Activated T-cell treated with anti-CD3 and anti-CD28 coated beads, Interleukin-2, amount 50 U/mL, for 1 hour (primary cell): ENCODE results near the gene HP.
"Not testable (repeated sequence)": the region's sequence is repeated elsewhere in the genome, so short reads cannot be mapped to it uniquely, and the experiment has no call there.

Source experiments
- DNase-seq: peaks from one replicate; pipeline ENCODE4 v3.0.0-alpha.2; 2020

The HP gene

DNA sequence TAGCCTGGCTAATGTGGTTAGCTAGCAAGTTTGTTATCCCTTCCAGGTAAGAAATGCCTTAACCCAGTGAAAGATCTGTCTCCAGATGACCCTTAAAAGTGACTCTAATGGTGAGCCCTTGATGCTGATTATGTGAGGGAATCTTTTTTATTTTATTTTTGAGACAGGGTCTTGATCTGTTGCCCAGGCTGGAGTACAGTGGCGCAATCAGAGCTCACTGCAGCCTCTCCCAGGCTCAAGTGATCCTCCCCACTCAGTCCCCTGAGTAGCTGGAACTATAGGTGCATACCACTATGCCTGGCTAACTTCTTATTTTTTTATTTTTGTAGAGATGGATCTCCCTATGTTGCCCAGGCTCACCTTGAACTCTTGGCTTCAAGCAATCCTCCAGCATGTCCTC is 10.8 kb upstream of the HP start:
- DNase-seq = no peak

DNA sequence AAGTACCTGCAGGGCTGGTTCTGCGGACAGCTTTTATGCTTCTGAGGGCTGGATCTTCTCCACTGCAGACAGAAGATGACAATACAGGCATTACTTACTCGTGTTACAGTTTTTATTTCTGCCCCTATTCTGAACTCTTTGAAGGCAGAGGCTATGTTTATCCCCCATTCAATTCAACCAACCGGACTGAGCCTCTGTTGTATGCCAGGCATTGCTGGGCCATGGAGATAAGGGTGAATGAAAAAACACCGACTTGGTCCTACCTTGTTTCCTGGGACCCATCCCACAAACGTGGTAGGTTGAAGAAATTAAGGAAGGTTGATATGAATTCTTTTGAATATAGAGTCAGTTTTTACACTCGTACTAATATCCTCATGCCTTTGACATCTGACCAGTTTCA is 10.0 kb upstream of the HP start:
- DNase-seq = no peak

DNA sequence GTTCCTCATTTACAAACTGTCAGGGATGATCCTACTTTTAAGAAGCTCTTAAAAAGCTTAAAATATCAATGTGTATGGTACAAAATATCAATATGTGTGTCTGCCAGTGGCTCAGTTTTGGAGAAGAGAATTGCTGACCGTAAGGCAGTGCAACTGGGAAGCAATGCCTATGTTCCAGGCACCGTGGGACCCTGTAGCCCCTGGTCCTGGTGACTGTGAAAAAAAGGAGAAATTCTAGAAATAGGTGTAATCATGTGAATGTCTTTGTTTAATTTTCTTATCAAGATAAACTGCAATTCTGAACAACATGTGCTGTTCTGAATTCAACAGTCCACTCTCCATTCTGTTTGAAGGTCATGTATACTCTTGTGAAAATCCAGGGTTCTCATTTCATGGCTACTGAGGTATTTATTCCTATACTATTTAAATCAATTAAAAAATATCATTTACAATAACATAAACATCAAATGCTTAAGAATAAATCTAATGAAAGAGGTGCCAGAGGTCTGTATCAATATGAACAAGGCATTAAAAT is 9.4 kb upstream of the HP start:
- DNase-seq = no peak

DNA sequence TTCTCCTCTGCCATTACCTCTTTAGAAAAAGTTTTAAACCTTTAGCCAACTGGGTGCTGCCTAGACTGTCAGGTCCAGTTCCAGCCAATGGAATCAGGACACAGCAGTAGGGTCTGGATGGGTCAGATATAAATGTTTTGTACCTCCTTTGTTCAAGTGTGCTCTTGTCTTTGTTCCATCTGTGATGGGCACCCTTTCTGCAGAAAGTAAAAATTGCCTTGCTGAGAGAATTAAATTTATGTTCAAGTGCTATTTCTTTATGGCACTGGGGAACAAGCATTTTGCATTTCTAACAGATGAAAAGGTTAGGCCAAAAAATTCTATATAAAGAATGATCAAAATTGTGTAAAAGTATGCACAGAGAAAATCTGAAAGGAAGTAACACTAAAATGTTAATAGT is 5.2 kb upstream of the HP start:
- no peak for DNase-seq

DNA sequence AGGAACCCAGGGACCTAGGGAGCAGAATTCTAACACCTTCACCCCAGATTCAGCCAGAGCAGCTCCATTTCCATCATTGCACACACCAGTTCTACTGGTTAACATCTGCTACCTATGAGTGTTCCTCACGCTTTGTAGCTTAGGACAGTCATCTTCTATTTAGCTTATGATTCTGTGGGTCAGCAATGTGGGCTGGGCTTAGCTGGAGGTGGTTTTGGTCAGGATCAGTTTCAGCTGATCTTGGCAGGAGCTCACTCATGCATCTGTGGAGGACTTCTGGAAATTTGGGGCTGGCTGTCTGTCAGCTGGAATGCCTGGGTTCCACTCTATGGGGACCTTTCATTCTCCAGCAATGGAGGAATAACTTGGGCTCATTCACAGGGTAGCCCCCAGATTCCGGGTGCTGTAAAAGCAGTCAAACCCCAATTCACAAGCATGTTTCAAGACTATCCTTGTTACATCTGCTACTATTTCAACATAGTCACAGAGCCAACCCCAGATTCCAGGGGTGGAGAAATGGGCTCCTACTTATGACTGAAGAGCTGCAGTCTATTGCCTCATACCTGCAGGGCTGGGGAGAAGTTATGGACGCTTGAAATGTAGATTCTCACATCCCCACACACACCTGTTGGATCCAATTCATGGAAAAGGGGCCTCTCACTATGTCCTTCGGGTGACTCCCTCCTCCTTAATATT is 3.4 kb upstream of the HP start:
- no peak for DNase-seq

DNA sequence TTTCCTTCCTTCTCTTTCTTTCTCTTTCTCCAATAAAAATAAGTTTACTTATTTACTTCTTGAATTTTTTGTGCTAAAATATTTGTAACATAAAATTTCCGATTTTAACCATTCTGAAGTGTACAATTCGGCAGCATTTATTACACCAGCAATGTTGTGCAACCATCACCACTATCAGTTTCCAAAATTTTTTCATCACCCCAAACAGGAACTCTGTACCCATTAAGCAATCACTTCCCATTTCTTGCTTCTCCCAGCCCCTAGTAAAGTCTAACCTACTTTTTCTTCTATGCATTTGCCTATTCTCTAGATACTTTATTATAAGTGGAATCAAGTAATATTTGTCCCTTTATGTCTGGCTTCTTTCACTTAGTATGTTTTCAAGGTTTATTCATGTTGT is 2.5 kb upstream of the HP start:
- DNase-seq = no peak

DNA sequence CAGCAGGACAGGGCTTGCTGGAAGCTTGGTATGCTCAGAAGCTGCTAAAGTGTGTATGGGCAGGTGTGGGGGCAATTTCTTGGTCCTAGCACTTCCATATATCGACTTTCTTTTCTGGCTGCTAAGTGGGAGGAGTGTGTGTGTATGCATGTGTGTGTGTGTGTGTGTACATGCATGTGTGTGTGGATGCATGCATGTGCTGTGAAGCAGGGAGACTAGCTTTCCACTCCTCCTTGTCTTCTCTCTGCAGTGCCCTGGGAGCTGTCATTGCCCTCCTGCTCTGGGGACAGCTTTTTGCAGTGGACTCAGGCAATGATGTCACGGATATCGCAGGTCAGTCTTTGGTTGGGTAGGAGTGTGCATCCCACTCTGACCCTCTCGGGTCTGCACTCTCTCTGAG is 1.6 kb downstream of the HP start:
- DNase-seq = no peak

DNA sequence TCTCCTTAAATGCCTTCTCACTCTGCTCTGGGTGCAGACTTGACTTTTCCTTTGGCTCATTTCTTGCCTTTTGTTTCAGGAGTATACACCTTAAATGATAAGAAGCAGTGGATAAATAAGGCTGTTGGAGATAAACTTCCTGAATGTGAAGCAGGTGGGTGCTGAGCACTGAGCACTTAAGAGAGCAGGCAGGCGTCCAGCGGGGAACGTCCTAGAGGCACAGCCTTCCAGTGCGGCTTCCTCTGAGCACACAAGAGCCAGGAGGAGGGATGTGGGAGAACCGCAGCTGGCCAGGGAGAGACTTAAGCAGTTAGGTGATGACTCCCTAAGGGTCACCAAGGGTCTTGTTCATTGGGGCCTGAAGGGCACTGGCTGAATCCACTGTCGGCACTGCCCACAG is 3.0 kb downstream of the HP start:
- not testable (repeated sequence) for DNase-seq

DNA sequence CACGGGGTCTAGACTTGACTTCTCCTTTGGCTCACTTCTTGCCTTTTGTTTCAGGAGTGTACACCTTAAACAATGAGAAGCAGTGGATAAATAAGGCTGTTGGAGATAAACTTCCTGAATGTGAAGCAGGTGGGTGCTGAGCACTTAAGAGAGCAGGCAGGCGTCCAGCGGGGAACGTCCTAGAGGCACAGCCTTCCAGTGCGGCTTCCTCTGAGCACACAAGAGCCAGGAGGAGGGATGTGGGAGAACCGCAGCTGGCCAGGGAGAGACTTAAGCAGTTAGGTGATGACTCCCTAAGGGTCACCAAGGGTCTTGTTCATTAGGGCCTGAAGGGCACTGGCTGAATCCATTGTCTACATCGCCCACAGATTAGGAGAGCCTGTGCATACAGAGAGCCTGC is 4.8 kb downstream of the HP start:
- not testable (repeated sequence) for DNase-seq

DNA sequence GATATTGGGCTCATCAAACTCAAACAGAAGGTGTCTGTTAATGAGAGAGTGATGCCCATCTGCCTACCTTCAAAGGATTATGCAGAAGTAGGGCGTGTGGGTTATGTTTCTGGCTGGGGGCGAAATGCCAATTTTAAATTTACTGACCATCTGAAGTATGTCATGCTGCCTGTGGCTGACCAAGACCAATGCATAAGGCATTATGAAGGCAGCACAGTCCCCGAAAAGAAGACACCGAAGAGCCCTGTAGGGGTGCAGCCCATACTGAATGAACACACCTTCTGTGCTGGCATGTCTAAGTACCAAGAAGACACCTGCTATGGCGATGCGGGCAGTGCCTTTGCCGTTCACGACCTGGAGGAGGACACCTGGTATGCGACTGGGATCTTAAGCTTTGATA is 6.1 kb downstream of the HP start:
- DNase-seq = no peak

DNA sequence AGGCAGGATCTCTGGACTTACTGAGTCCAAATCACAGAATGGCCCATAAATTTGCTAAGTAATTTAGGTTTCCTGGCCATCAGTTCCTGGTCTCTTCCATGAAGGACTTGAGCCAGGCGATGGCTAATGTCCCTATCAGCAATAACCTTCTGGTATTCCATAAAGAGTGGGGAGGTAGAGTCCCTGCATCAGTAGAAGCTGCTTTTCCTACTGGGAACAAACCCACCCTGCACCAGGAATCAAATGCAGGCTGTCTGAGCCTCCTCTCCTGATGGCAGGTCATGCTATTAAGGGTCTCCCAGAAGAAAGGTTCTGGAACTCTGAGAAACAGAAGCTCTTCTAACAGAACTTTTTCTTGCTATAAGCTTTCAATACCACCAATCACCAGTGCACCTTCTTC is 7.3 kb downstream of the HP start:
- DNase-seq = no peak

DNA sequence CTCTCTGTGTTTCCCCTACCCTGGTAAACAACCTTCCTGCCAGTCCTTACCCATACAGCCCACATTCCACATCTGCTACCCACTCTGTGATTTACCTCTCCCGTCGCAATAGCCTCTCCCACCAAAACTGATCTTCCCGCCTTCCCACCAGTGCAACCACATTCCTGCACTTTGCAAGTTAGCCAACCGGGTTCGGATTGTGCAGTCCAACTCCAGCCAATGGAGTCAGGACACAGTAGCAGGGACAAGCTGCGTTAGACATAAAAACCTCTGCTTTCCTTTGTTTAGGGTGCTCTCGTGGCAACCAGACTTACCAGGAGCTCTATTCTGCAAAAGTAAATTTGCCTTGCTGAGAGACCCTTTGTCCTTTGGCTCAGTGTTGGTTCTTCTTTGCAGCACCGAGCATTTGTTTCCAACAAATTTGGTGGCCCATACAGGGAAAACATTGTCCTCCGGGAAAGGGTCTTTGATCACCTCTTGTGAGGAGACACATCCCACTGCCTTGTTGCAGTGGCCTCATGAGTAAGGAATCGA is 10.1 kb downstream of the HP start:
- DNase-seq = no peak

DNA sequence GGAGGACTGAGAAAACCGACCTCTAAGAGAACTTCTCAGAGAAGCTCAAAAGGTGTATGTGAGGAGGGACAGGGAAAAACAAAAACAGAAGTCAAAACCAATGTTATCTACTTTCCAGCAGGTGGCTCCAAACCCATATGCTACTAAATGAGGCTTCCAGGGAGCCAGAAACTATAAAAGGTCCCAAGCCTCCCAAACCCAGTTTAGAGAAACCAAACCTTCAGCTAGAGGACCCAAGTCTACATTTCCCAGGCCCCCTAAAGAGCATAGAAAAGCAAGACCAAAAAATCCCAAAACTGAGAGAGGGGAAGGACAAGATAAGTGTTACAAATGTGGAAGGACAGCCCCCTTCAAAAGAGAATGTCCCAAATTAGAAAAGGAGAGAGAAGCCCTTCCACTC is 12.4 kb downstream of the HP start:
- no peak for DNase-seq

DNA sequence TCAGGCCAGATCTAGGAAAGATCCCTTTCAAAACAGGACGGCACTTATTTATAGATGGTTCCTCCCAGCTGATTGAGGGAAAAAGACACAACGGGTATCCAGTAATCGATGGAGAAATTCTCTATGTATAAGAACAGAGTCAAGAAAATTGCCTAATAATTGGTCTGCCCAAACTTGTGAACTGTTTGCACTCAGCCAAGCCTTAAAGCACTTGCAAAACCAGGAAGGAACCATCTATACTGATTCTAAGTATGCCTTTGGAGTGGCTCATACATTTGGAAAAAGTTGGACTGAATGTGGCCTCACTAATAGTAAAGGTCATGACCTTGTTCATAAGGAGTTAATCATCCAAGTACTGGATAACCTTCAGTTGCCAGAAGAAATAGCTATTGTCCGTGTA is 14.6 kb downstream of the HP start:
- no peak for DNase-seq

DNA sequence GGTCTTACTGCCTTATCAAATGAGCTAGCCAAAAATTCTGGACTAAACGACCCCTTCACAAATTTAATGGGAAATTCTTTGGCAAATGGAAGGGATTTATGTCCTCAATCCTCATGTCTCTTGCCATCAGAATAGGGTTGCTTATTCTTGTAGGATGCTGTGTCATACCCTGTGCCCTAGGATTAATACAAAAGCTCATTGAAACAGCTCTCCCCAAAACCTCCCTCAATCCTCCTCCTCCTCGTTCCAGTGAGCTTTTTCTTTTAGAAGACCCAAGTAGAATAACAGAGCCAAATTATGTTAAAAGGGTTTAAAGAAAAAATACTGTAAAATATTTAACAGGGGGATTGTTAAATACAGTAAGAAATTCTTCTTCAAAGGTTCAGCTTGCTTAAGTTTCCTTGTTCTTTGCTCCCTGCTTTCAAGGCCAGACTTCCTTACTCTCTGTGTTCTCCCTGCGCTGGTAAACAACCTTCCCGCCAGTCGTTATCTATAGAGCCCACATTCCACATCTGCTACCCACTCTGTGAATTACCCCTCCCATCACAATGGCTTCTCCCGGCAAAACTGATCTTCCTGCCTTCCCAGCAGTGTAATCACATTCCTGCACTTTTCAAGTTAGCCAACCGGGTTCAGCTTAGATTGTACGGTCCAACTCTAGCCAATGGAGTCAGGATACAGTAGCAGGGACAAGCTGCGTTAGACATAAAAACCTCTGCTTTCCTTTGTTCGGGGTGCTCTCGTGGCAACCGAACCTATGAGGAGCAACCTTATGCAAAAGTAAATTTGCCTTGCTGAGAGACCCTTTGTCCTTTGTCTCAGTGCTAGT is 18.4 kb downstream of the HP start:
- no peak for DNase-seq

DNA sequence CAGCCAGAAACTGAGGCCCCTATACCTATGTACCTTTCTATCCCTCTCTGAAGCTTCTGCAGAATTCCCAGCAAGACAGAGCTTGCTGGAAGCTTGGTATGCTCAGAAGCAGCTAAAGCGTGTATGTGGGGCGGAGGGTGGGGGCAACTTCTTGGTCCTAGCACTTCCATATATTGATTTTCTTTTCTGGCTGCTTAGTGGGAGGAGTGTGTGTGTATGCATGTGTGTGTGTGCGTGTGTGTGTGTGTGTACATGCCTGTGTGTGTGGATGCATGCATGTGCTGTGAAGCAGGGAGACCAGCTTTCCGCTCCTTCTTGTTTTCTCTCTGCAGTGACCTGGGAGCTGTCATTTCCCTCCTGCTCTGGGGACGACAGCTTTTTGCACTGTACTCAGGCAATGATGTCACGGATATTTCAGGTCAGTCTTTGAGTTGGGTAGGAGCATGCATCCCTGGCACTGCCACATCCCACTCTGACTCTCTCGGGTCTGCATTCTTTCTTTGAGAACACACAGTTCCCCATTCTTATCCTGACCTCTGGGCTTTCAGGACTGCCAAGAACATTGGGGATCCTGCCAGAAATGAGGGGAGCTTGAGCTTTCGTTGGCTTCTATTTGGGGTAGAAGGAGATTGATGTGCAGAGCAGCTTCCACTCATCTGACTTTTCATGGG is 19.4 kb downstream of the HP start:
- no peak for DNase-seq

DNA sequence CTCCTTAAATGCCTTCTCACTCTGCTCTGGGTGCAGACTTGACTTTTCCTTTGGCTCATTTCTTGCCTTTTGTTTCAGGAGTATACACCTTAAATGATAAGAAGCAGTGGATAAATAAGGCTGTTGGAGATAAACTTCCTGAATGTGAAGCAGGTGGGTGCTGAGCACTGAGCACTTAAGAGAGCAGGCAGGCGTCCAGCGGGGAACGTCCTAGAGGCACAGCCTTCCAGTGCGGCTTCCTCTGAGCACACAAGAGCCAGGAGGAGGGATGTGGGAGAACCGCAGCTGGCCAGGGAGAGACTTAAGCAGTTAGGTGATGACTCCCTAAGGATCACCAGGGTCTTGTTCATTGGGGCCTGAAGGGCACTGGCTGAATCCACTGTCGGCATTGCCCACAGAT is 20.8 kb downstream of the HP start:
- DNase-seq = not testable (repeated sequence)

DNA sequence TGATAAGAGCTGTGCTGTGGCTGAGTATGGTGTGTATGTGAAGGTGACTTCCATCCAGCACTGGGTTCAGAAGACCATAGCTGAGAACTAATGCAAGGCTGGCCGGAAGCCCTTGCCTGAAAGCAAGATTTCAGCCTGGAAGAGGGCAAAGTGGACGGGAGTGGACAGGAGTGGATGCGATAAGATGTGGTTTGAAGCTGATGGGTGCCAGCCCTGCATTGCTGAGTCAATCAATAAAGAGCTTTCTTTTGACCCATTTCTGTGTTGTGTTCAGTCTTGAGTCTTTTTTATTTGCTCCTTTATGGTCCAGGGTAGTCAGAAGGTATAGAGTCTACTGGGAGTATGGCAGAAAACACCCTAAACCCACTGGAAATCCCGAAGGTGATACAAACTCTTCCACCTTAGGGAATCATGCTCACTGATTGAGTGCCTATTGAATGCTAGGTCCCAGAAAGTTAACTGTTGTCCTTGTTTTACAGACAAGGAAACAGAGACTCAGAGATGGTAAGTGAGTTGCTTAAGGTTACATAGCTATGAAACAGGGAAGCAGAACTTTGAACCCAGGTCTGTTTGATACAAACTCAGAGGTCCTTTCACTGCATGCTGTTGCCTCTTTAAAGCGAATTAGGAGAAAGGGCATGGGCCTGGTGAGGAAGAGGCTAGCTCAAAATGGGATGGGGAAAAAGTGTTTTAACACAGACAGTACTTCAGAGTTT is 22.8 kb downstream of the HP start:
- DNase-seq = not testable (repeated sequence)

DNA sequence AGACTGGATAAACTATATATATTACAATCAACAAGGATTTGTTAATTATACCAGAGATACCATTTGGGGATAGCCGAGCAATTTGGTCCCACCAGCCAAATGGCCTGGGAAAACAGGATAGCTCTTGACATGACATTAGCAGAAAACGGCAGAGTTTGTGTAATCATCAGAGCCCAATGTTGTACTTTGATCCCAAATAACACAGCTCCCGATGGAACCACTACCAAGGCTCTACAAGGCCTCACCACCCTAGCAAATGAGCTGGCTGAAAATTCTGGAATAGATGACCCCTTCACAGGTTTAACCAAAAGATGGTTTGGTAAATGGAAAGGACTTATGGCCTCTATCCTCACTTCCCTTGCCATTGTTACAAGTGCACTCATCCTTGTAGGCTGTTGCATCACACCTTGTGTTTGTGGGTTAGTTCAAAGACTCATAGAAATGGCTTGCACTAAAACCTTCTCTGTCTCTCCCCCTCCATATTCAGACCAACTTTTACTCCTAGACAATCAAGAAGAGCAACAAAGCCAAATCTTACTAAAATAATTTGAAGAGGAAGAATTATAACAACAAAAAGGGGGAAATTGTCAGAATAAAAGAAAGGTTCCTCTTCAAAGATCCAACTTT is 29.6 kb downstream of the HP start:
- no peak for DNase-seq

DNA sequence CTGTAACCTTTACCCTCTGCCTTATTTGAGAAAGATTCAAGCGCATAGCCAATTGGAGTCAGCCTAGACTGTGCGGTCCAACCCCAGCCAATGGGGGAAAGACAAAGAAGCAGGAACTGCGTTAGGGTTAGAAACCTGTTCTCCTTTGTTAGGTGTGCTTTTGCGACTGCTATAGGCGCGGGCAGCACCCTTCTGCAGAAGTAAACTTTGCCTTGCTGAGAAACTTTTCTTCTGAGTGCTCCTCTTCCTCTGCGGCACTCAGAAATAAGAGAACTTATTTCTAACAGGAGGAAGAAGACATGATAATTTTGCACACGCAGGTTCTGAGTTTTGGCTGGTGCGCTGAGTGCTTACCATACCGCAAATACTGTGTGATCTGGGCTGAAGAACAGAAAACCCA is 30.1 kb downstream of the HP start:
- DNase-seq = no peak

DNA sequence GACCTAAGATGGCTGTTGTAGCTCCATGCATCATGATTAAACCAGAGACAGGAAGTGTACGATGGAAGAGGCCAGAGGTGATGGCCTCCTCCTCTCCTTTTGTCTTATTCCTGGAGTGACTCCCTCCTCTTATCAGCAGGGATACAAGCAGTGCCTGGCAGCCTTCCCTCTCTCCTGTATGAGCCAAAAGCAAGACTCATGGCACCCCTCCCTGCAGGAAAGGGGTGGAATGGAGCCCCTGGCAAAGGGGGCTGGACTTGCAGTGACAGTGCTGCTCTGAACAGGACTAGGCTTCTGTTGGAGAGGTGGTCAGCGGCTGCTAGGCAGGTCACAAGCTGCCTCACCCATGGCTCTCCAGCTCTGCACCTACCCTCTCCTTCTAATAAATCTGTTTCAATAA is 30.7 kb downstream of the HP start:
- no peak for DNase-seq

DNA sequence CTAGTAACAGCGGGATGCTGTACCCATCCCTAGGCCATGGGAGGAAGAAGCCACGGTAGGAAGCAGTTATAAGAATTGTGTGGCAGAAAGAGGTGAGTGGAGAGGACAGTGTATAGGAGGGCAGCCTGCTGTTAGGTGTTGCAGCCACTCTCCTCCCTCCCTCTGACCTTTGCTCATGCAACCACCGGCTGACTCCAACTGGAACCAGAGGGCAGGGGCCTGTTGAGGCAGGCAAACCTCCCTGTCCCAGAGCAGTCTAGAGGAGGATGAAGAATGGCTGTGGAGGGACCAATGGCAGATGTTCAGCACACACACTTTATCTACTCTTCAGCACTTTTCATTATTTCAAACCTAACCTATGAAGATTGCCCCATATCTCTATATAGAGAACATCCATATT is 36.9 kb downstream of the HP start:
- no peak for DNase-seq
